IMR-90 (cell line): ENCODE data around the gene ATP8B3. TPM values are rescaled to one million over a fixed set of nuclear protein-coding genes. Genes with fewer than 3 reads are reported as not detected.
A peak's percentile ranks its signal among the peaks of the same experiment; 100 is the strongest.

ENCODE experiments used
- ATAC-seq: fragments of 200-7000 bp; cut with Tn5 transposase; 2 replicates; pipeline ENCODE4 v1.9.1; 2020; ENCODE audit warnings: low read depth, mild to moderate bottlenecking, moderate library complexity
- BruUV-seq: library from RNA; stranded (reverse); fragments of 400-500 nt; replicated peaks from 2 replicates; lab custom pipeline; 2021; lab: Mats Ljungman, UMichigan
- CTCF ChIA-PET: fragments of 300-600 bp; formaldehyde crosslinking; extraction: SDS; loops from one replicate; lab custom pipeline; 2021; ENCODE audit warnings: antibody characterized with exemption; lab: Yijun Ruan, JAX
- POLR2A ChIA-PET: fragments of 300-600 bp; sonication (Branson Sonifier 250); formaldehyde crosslinking; loops from one replicate; lab custom pipeline; 2022; ENCODE audit warnings: antibody characterized with exemption; ENCODE audit not compliant: unreplicated experiment; lab: Charles Lee
- DNase-seq: peaks from one replicate; pipeline ENCODE4 v3.0.0; 2013
- H2AFZ ChIP-seq: replicated peaks from 2 replicates; pipeline ENCODE3; 2013; ENCODE audit warnings: low read length, mild to moderate bottlenecking; ENCODE audit not compliant: poor library complexity
- H2AK5ac ChIP-seq: 2 replicates; pipeline ENCODE4 v1.6.1; 2013; ENCODE audit warnings: low read depth, low read length, inconsistent platforms
- H2AK9ac ChIP-seq: replicated peaks from 2 replicates; pipeline ENCODE3; 2013; ENCODE audit warnings: mild to moderate bottlenecking, low read depth, low read length, moderate library complexity; ENCODE audit not compliant: poor library complexity
- H2BK120ac ChIP-seq: 2 replicates; pipeline ENCODE4 v1.6.1; 2013; ENCODE audit warnings: low read depth, low read length, inconsistent platforms
- H2BK15ac ChIP-seq: 3 replicates; pipeline ENCODE4 v1.6.1; 2013; ENCODE audit warnings: low read depth, low read length, inconsistent platforms
- H2BK20ac ChIP-seq: 2 replicates; pipeline ENCODE4 v1.6.1; 2013; ENCODE audit warnings: low read depth, mild to moderate bottlenecking, inconsistent platforms, low read length, moderate library complexity
- H2BK5ac ChIP-seq: 2 replicates; pipeline ENCODE4 v1.6.1; 2013; ENCODE audit warnings: mild to moderate bottlenecking, low read depth, low read length, inconsistent platforms; ENCODE audit not compliant: poor library complexity, severe bottlenecking
- H3K14ac ChIP-seq: replicated peaks from 2 replicates; pipeline ENCODE4 v1.6.1; 2013; ENCODE audit warnings: low read depth, low read length, inconsistent platforms
- H3K18ac ChIP-seq: 2 replicates; pipeline ENCODE4 v1.6.1; 2013; ENCODE audit warnings: low read depth, low read length, control low read depth
- H3K23ac ChIP-seq: 2 replicates; pipeline ENCODE4 v1.6.1; 2013; ENCODE audit warnings: low read depth, low read length, inconsistent platforms
- H3K27ac ChIP-seq: 2 replicates; pipeline ENCODE4 v1.5.1; 2013; ENCODE audit warnings: mild to moderate bottlenecking, control low read depth, low read length; ENCODE audit not compliant: insufficient read depth
- H3K27me3 ChIP-seq: 2 replicates; pipeline ENCODE4 v1.6.1; 2013; ENCODE audit warnings: low read length; ENCODE audit not compliant: control insufficient read depth, insufficient read depth
- H3K36me3 ChIP-seq: 2 replicates; pipeline ENCODE4 v1.6.1; 2013; ENCODE audit warnings: low read length, mixed read lengths; ENCODE audit not compliant: control insufficient read depth, insufficient read depth
- H3K4ac ChIP-seq: 2 replicates; pipeline ENCODE4 v1.6.1; 2013; ENCODE audit warnings: low read depth, low read length, inconsistent platforms
- H3K4me1 ChIP-seq: 2 replicates; pipeline ENCODE4 v1.6.1; 2013; ENCODE audit warnings: low read length, mixed read lengths; ENCODE audit not compliant: control insufficient read depth, insufficient read depth
- H3K4me2 ChIP-seq: 2 replicates; pipeline ENCODE4 v1.6.1; 2013; ENCODE audit warnings: low read depth, mild to moderate bottlenecking, control low read depth, low read length, moderate library complexity
- H3K4me3 ChIP-seq: 2 replicates; pipeline ENCODE4 v1.5.1; 2013; ENCODE audit warnings: low read depth, mild to moderate bottlenecking, control low read depth, low read length, moderate library complexity; ENCODE audit not compliant: insufficient read depth
- H3K56ac ChIP-seq: 2 replicates; pipeline ENCODE4 v1.6.1; 2013; ENCODE audit warnings: low read length, inconsistent platforms; ENCODE audit not compliant: insufficient read depth; ENCODE audit errors: extremely low read depth
- H3K79me1 ChIP-seq, 2 experiments: 2 replicates each; pipeline ENCODE4 v1.6.1; 2013; ENCODE audit warnings: low read length in 2 of 2, inconsistent platforms in 1 of 2, low read depth in 1 of 2
- H3K9ac ChIP-seq: 2 replicates; pipeline ENCODE4 v1.6.1; 2013; ENCODE audit warnings: low read depth, low read length, control low read depth
- H3K9me1 ChIP-seq: 2 replicates; pipeline ENCODE4 v1.6.1; 2013; ENCODE audit warnings: low read length, inconsistent platforms; ENCODE audit not compliant: insufficient read depth
- H3K9me3 ChIP-seq: 2 replicates; pipeline ENCODE4 v1.6.1; 2013; ENCODE audit warnings: low read length; ENCODE audit not compliant: control insufficient read depth, insufficient read depth
- H4K20me1 ChIP-seq: 2 replicates; pipeline ENCODE4 v1.6.1; 2013; ENCODE audit warnings: low read length, inconsistent platforms; ENCODE audit not compliant: insufficient read depth
- H4K5ac ChIP-seq: 2 replicates; pipeline ENCODE4 v1.6.1; 2013; ENCODE audit warnings: mild to moderate bottlenecking, low read depth, low read length, control low read depth
- H4K8ac ChIP-seq, 2 experiments: 2 replicates each; pipeline ENCODE4 v1.6.1; 2013; ENCODE audit warnings: low read depth in 2 of 2, low read length in 2 of 2, control low read depth in 1 of 2, inconsistent platforms in 1 of 2
- H4K91ac ChIP-seq: 2 replicates; pipeline ENCODE4 v1.6.1; 2013; ENCODE audit warnings: low read depth, low read length, inconsistent platforms; ENCODE audit not compliant: insufficient read depth
- CEBPB ChIP-seq: IDR thresholded peaks from 2 replicates; pipeline ENCODE4 v1.6.1; 2012; ENCODE audit warnings: low read depth, low read length, improper control_type of control experiment
- CHD1 ChIP-seq: IDR thresholded peaks from 2 replicates; pipeline ENCODE4 v1.6.1; 2012; ENCODE audit warnings: low read depth, low read length, improper control_type of control experiment
- CTCF ChIP-seq: conservative IDR thresholded peaks from 2 replicates; pipeline ENCODE4 v1.5.1; 2012; ENCODE audit warnings: mild to moderate bottlenecking, low read depth, low read length, improper control_type of control experiment
- ELK1 ChIP-seq: fragments of 150-350 bp; IDR thresholded peaks from 2 replicates; pipeline ENCODE4 v1.6.1; 2016; ENCODE audit warnings: low read depth, mild to moderate bottlenecking, low read length, moderate library complexity, borderline replicate concordance
- FOS ChIP-seq: fragments of 150-350 bp; IDR thresholded peaks from 2 replicates; pipeline ENCODE4 v1.6.1; 2016; ENCODE audit warnings: low read depth, low read length
- MAFK ChIP-seq: IDR thresholded peaks from 2 replicates; pipeline ENCODE4 v1.6.1; 2012; ENCODE audit warnings: low read depth, low read length, improper control_type of control experiment
- MAZ ChIP-seq: IDR thresholded peaks from 2 replicates; pipeline ENCODE4 v1.6.1; 2012; ENCODE audit warnings: low read depth, mild to moderate bottlenecking, low read length, improper control_type of control experiment, moderate library complexity, borderline replicate concordance
- MXI1 ChIP-seq: IDR thresholded peaks from 2 replicates; pipeline ENCODE4 v1.6.1; 2012; ENCODE audit warnings: low read depth, mild to moderate bottlenecking, low read length, moderate library complexity, borderline replicate concordance
- NFE2L2 ChIP-seq: fragments of 150-350 bp; IDR thresholded peaks from 2 replicates; pipeline ENCODE4 v1.6.1; 2016; ENCODE audit warnings: low read depth, mild to moderate bottlenecking, low read length
- RAD21 ChIP-seq: IDR thresholded peaks from 2 replicates; pipeline ENCODE4 v1.6.1; 2012; ENCODE audit warnings: low read length, improper control_type of control experiment
- RCOR1 ChIP-seq: IDR thresholded peaks from 2 replicates; pipeline ENCODE4 v1.6.1; 2012; ENCODE audit warnings: mild to moderate bottlenecking, low read length, improper control_type of control experiment; ENCODE audit not compliant: insufficient replicate concordance
- RFX5 ChIP-seq: IDR thresholded peaks from 2 replicates; pipeline ENCODE4 v1.8.0; 2012; ENCODE audit warnings: low read depth, mild to moderate bottlenecking, low read length, moderate library complexity
- SMC3 ChIP-seq: fragments of 150-350 bp; IDR thresholded peaks from 2 replicates; pipeline ENCODE4 v1.6.1; 2016; ENCODE audit warnings: low read depth, mild to moderate bottlenecking, antibody characterized with exemption, low read length, moderate library complexity
- USF2 ChIP-seq: fragments of 150-350 bp; IDR thresholded peaks from 2 replicates; pipeline ENCODE4 v1.6.1; 2017; ENCODE audit warnings: mild to moderate bottlenecking, antibody characterized with exemption, low read length, low read depth
- WGBS, 2 experiments: methylation state at CpG; one replicate each; pipeline versions ENCODE4 v1.1.5 to v1.1.7; 2013; ENCODE audit warnings: missing lambda C conversion rate in 2 of 2; ENCODE audit not compliant: insufficient read length in 1 of 2; ENCODE audit errors: extremely low coverage in 2 of 2; 5-methylcytosine and 5-hydroxymethylcytosine counted together
- dilution Hi-C: fragments of 300-500 bp; cut with HindIII; formaldehyde crosslinking; loops from one replicate; pipeline ENCODE4 v1.14.3; 2018; ENCODE audit warnings: low sequenced_read_pairs; ENCODE audit not compliant: unreplicated experiment
- in situ Hi-C: fragments of 300-500 bp; cut with MboI; formaldehyde crosslinking; loops from 3 replicates; pipeline ENCODE4 v1.14.3; 2019; ENCODE audit warnings: low sequenced_read_pairs, inconsistent platforms, mixed read lengths
- intact Hi-C: fragments of 100-400 bp; cut with micrococcal nuclease; formaldehyde crosslinking; loops from 2 replicates; pipeline ENCODE4 v1.10.0; 2022
- polyA plus RNA-seq, 3 experiments: library from polyadenylated mRNA; depleted of rRNA; stranded (reverse); fragments of >200 nt; gene quantifications; 2 replicates each; pipeline ENCODE4 v1.2.3, GENCODE V29; 2012; ENCODE audit warnings: low replicate concordance in 1 of 3
- total RNA-seq: library from RNA; depleted of rRNA; stranded (reverse); fragments of >200 nt; gene quantifications from 2 replicates; pipeline ENCODE4 v1.2.3, GENCODE V29; 2012

The ATP8B3 gene
- total and polyA plus RNA-seq, 2 of the 4 experiments (the other 2 are of a cell fraction) = 1.6 to 8.1 TPM

GRCh38 chr19:1857648-1858326 lies 45.7 kb upstream of the ATP8B3 start:
- dilution Hi-C loops = no loop called here
- Histone ChIP-seq H2BK20ac (no peak overlapping the region), H4K20me1 (peaks cover 85% of the 10 kb centered on the region), H4K5ac (no peak overlapping the region; the same call in 1 of the 2 replicates), H4K8ac (peak overlapping the region; percentile 84 to 88; a peak in 2 of 4 replicates), H2BK5ac (peak overlapping the region; percentile 71), H3K18ac (no peak overlapping the region), H3K4me3 (no peak overlapping the region; the same call in 1 of the 2 replicates), H3K27ac (peak overlapping the region; percentile 84), H3K4me2 (peak overlapping the region; percentile 94; the same call in 1 of the 2 replicates), H3K9me3 (no peaks in the 10 kb centered on the region), H4K91ac (peak overlapping the region; percentile 32; the same call in 1 of the 2 replicates), H3K79me1 (peaks cover 8 to 89% of the 10 kb centered on the region in 2 experiments; a peak in 3 of 4 replicates), H3K14ac (no peak overlapping the region), H3K9ac (peak overlapping the region; percentile 19), H2AFZ (peak overlapping the region; percentile 92), H3K23ac (no peak overlapping the region), H2AK9ac (peak overlapping the region; percentile 99), H2AK5ac (peak overlapping the region; percentile 70; the same call in 1 of the 2 replicates), H3K27me3 (no peaks in the 10 kb centered on the region), H3K56ac (peak overlapping the region; percentile 22; the same call in 1 of the 2 replicates), H2BK15ac (no peak overlapping the region), H3K4me1 (peaks cover 58% of the 10 kb centered on the region), H2BK120ac (no peak overlapping the region), H3K36me3 (no peaks in the 10 kb centered on the region), H3K4ac (peak overlapping the region; percentile 33), H3K9me1 (peaks cover 7% of the 10 kb centered on the region; the same call in 1 of the 2 replicates)
- ChIA-PET CTCF (no interaction called here), POLR2A (interaction anchor here (0.6 kb wide), 1 partner anchor 1418 kb away, joined by 4 read pairs; no protein-coding TSS in a partner anchor)
- ATAC-seq = no peak
- 79% methylated on average over 7 of the region's 16 CpGs; no CpG with 5 or more reads in 1 of the 2 experiments for WGBS, 2 experiments
- no TSS peak for BruUV-seq
- in situ Hi-C loops = no loop called here
- TF ChIP-seq ELK1 = no peak
- TF ChIP-seq FOS = no peak
- TF ChIP-seq CHD1 = no peak
- no peak for TF ChIP-seq NFE2L2
- TF ChIP-seq MAZ = no peak
- no peak for TF ChIP-seq SMC3
- TF ChIP-seq USF2 = no peak
- no peak for TF ChIP-seq RFX5
- TF ChIP-seq MAFK = no peak
- TF ChIP-seq CEBPB = no peak
- TF ChIP-seq RCOR1 = no peak
- TF ChIP-seq CTCF = no peak
- TF ChIP-seq RAD21 = no peak
- no peak for TF ChIP-seq MXI1
- DNase-seq = no peak
- intact Hi-C loops = no loop called here
